ENCODE measurements around the gene CSRP3.

DNA sequence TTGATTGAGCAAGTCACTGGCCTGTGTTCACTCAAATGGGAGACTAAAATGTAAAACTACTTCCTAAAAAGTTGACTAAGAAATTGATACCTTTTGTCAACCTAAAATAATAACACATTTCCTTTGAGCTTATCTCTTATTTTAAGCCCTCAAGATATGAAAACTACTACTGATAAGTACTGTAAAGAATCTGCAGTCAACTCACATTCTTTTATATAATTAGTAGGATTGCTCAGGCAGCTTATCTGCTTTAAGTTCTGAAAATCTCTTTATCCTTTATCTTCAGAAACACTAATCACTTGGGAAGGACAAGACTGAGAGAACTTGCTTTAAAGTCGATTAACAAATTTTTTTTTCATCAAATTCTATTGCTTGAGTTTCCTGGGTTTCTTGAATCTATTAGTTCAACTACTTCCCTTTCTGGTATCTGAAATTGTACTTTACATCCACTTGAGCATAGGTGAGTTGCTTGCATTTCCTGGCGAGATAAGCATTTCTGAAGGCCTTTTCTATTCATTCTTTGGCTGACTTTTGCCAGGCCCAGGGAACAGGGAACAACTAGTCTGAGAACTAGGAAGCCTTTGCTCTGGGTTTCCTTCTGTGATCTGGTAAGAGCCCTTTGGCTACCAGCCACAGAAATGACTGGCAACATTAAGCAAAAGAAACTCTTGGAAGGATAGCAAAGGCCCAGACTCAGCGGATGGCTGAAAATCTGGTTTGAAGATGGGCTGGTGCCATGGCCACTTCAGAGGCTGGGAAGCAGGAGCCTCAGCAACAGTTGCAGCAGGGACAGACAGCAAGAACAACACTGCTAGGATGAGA, 19.3 kb upstream of the CSRP3 start:
- no peak for TF ChIP-seq POLR2A (IDR thresholded peaks at IDR 0.05; ENCODE audit: low read length)
- TF ChIP-seq GATA1 (IDR thresholded peaks at IDR 0.05; ENCODE audit: low read depth, low read length) = no peak
